MCF 10A (cell line): ENCODE data around the gene RTN4RL1. TPM values are rescaled to one million over a fixed set of nuclear protein-coding genes. Genes with fewer than 3 reads are reported as not detected.
A peak's percentile ranks its signal among the peaks of the same experiment; 100 is the strongest.

ENCODE experiments used
- BruUV-seq: library from RNA; stranded (reverse); fragments of 400-500 nt; replicated peaks from 2 replicates; lab custom pipeline; 2021; lab: Mats Ljungman, UMichigan
- CTCF ChIA-PET: fragments of 300-600 bp; sonication (Branson Sonifier 250); formaldehyde crosslinking; extraction: SDS; loops from one replicate; lab custom pipeline; 2021; ENCODE audit warnings: antibody characterized with exemption, inconsistent platforms; lab: Yijun Ruan, JAX
- POLR2A ChIA-PET: fragments of 300-600, 350-650 bp; sonication (Branson Sonifier 250); formaldehyde crosslinking; extraction: SDS; loops from one replicate; lab custom pipeline; 2020; ENCODE audit warnings: antibody characterized with exemption, inconsistent platforms; lab: Yijun Ruan, JAX
- DNase-seq: peaks from one replicate; pipeline ENCODE4 v3.0.0-alpha.2; 2018; ENCODE audit not compliant: unreplicated experiment
- H3K27ac Mint-ChIP-seq: one replicate; pipeline ENCODE4 v1.8.0; 2022; ENCODE audit warnings: mild to moderate bottlenecking, low read depth, mixed read lengths; ENCODE audit not compliant: unreplicated experiment
- H3K27me3 Mint-ChIP-seq: one replicate; pipeline ENCODE4 v1.8.0; 2022; ENCODE audit warnings: mixed read lengths; ENCODE audit not compliant: insufficient read depth, unreplicated experiment
- H3K36me3 Mint-ChIP-seq: one replicate; pipeline ENCODE4 v1.8.0; 2022; ENCODE audit warnings: mild to moderate bottlenecking, moderate library complexity, mixed read lengths; ENCODE audit not compliant: insufficient read depth, unreplicated experiment
- H3K4me1 Mint-ChIP-seq: one replicate; pipeline ENCODE4 v1.8.0; 2022; ENCODE audit warnings: mixed read lengths; ENCODE audit not compliant: insufficient read depth, unreplicated experiment
- H3K4me3 Mint-ChIP-seq: one replicate; pipeline ENCODE4 v1.8.0; 2022; ENCODE audit warnings: mild to moderate bottlenecking, moderate library complexity, mixed read lengths; ENCODE audit not compliant: unreplicated experiment
- H3K9me3 Mint-ChIP-seq: one replicate; pipeline ENCODE4 v1.8.0; 2022; ENCODE audit warnings: mixed read lengths; ENCODE audit not compliant: unreplicated experiment
- CTCF ChIP-seq: fragments of 200-600 bp; IDR thresholded peaks from one replicate; pipeline ENCODE4 v1.8.0; 2022; ENCODE audit warnings: antibody characterized with exemption, mild to moderate bottlenecking; ENCODE audit not compliant: unreplicated experiment
- intact Hi-C: fragments of 100-400 bp; cut with micrococcal nuclease; formaldehyde crosslinking; loops from 2 replicates; pipeline ENCODE4 v1.14.1; 2022
- total RNA-seq: library from RNA; stranded (reverse); gene quantifications from 2 replicates; pipeline ENCODE4 v1.2.3, GENCODE V29; 2022

The RTN4RL1 gene
- total RNA-seq, 1 experiment from 2014 or later = 2.9 TPM

- no peaks in the 10 kb centered on the region for H3K27me3 Mint-ChIP-seq
- no peak overlapping the region for H3K27ac Mint-ChIP-seq
- H3K4me3 Mint-ChIP-seq = no peak overlapping the region
These were observed 29.1 kb upstream of the RTN4RL1 start for GRCh38 chr17:2054262-2054511.

GRCh38 chr17:2053380-2054261 is 28.5 kb upstream of the RTN4RL1 start:
- Mint-ChIP-seq H3K4me3 (no peak overlapping the region), H3K27ac (no peak overlapping the region), H3K9me3 (no peaks in the 10 kb centered on the region), H3K4me1 (peaks cover 14% of the 10 kb centered on the region), H3K27me3 (no peaks in the 10 kb centered on the region), H3K36me3 (no peaks in the 10 kb centered on the region)
- CTCF ChIA-PET = interaction anchor here (0.7 to 3.4 kb wide), 13 partner anchors 8 to 229 kb away, joined by 3 to 61 read pairs (median 4); no protein-coding TSS in a partner anchor
- POLR2A ChIA-PET = interaction anchor here (0.7 to 1.0 kb wide), 3 partner anchors 192 to 975 kb away, joined by 3 to 4 read pairs (median 3); no protein-coding TSS in a partner anchor
- TF ChIP-seq CTCF = peak; percentile 47
- intact Hi-C loops = loop anchor here (1.0 kb wide), 1 partner anchor 191 kb away; no protein-coding TSS in a partner anchor
- BruUV-seq = no TSS peak
- peak; percentile 44 for DNase-seq

More at GRCh38 chr17:2054262-2054511, 29.1 kb upstream of the RTN4RL1 start:
- peaks cover 12% of the 10 kb centered on the region for H3K4me1 Mint-ChIP-seq
- BruUV-seq = no TSS peak
- intact Hi-C loops = loop anchor here (1.0 kb wide), 1 partner anchor 190 kb away; no protein-coding TSS in a partner anchor
- ChIA-PET CTCF (interaction anchor here (0.5 to 3.4 kb wide), 16 partner anchors 9 to 241 kb away, joined by 3 to 61 read pairs (median 3); no protein-coding TSS in a partner anchor), POLR2A (interaction anchor here (0.6 to 1.0 kb wide), 2 partner anchors 189 to 190 kb away, joined by 3 to 4 read pairs; no protein-coding TSS in a partner anchor)
- no peak for TF ChIP-seq CTCF
- no peaks in the 10 kb centered on the region for H3K9me3 Mint-ChIP-seq
- no peak for DNase-seq
- H3K36me3 Mint-ChIP-seq = no peaks in the 10 kb centered on the region

- Mint-ChIP-seq H3K27me3 (no peaks in the 10 kb centered on the region), H3K4me1 (peaks cover 17% of the 10 kb centered on the region), H3K9me3 (no peaks in the 10 kb centered on the region), H3K36me3 (peaks cover 5% of the 10 kb centered on the region), H3K4me3 (no peak overlapping the region), H3K27ac (no peak overlapping the region)
- CTCF ChIA-PET = interaction anchor here (0.6 to 1.6 kb wide), 4 partner anchors 16 to 293 kb away, joined by 3 to 11 read pairs (median 3); no protein-coding TSS in a partner anchor
- intact Hi-C loops = no loop called here
- BruUV-seq = no TSS peak
- POLR2A ChIA-PET = interaction anchor here (0.5 kb wide), 1 partner anchor 223 kb away, joined by 3 read pairs; no protein-coding TSS in a partner anchor
- no peak for TF ChIP-seq CTCF
- DNase-seq = no peak
These were observed 26.9 kb upstream of the RTN4RL1 start for GRCh38 chr17:2051933-2052559.
